Right ventricle myocardium superior (tissue), 1 donor: ENCODE measurements around the gene ZNF622. TPM values are rescaled to one million over a fixed set of nuclear protein-coding genes. Genes with fewer than 3 reads are reported as not detected.

Source experiments
- ATAC-seq: fragments of 200-7000 bp; cut with Tn5 transposase; one replicate; pipeline ENCODE4 v1.9.1; 2020; ENCODE audit warnings: mild to moderate bottlenecking; ENCODE audit not compliant: poor library complexity
- DNase-seq: peaks from one replicate; pipeline ENCODE4 v3.0.0-alpha.2; 2020
- intact Hi-C: fragments of 100-400 bp; cut with DNase I; formaldehyde crosslinking; loops from one replicate; pipeline ENCODE4 v1.11.2; 2022
- long read RNA-seq: library from polyadenylated mRNA; unstranded; transcript quantifications from one replicate; pipeline ENCODE4 v2.0.0, GENCODE V29; 2021
- total RNA-seq: library from RNA; stranded (reverse); fragmentation: NEBNext Ultra II Directional; extraction: Animal tissue kit (Norgen Biotek cat#: 25700); gene quantifications from one replicate; pipeline ENCODE4 v1.2.1, GENCODE V29; 2021
- donor health status: DM: no; HTN: yes; CAD: no; lungs with severe emphysema.

The ZNF622 gene
- total RNA-seq, result 51.7 TPM
- long read RNA-seq, transcript ZNF622-201 (6 exons, 1,699 nt), result major isoform, 164 of 170 reads
- long read RNA-seq, partial matches to known transcripts, result 2 of 170 reads
- long read RNA-seq, other reads (novel, unspliced or antisense), result 4 of 170 reads

- ATAC-seq (peak; percentile 91), DNase-seq (peak; percentile 95)
- intact Hi-C loops, result no loop called here
Measured at GRCh38 chr5:16465544-16466432, at the start of gene ZNF622. TSS of gene ZNF622 (minus strand) at chr5:16465800. CDS start at chr5:16465665, 135 bp downstream.

DNA sequence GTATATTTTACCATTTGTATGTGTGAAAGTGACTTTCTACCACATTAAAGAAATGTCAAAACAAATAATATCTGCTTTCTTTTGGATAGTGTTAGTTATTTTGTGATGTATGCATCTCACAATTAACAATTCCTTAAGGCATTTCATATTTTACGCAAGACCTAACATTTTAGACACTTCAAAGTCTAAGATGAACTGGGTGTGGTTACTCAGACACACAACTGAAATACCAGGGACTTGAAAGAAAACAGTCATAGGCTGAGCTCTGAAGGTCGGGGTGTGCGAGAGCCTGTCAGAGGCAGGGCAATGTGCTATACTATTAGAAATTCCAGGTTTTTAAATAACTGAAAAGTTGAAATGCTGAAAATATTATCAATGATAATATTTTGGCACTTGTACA, 44.5 kb upstream of the ZNF622 start:
- DNase-seq, result no peak
- intact Hi-C loops, result no loop called here
- no peak for ATAC-seq

- ATAC-seq (peak; percentile 87), DNase-seq (peak; percentile 86)
- intact Hi-C loops, result loop anchor here (5.0 kb wide), 1 partner anchor 33 kb away; no protein-coding TSS in a partner anchor
Measured at GRCh38 chr5:16508730-16509531, 43.3 kb upstream of the ZNF622 start.

- ATAC-seq (no peak), DNase-seq (no peak)
- intact Hi-C loops, result loop anchor here (5.0 kb wide), 1 partner anchor 35 kb away; no protein-coding TSS in a partner anchor
Measured at GRCh38 chr5:16507716-16508115, 42.1 kb upstream of the ZNF622 start.

DNA sequence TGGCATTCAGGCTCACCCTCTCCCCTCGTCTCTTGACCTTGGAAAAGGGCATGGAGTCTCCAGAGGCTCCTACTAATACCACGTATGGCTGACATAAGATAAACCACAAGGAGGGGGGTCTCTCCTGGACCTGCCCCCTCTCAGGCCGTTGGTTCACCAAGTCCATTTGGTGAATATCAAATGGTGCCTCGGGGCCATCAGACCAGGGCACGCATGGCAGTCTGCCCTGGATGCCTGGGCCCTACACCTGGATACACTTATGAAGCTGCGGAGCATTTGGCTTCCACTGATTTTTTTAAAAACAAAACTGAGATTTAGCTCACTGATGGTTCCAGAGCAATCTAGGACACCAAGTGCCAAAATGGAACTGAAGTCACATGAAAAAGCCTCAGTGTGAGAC, 40.3 kb upstream of the ZNF622 start:
- DNase-seq (peak; percentile 54), ATAC-seq (peak; percentile 5)
- intact Hi-C loops, result loop anchor here (5.0 kb wide), 1 partner anchor 36 kb away; no protein-coding TSS in a partner anchor

DNA sequence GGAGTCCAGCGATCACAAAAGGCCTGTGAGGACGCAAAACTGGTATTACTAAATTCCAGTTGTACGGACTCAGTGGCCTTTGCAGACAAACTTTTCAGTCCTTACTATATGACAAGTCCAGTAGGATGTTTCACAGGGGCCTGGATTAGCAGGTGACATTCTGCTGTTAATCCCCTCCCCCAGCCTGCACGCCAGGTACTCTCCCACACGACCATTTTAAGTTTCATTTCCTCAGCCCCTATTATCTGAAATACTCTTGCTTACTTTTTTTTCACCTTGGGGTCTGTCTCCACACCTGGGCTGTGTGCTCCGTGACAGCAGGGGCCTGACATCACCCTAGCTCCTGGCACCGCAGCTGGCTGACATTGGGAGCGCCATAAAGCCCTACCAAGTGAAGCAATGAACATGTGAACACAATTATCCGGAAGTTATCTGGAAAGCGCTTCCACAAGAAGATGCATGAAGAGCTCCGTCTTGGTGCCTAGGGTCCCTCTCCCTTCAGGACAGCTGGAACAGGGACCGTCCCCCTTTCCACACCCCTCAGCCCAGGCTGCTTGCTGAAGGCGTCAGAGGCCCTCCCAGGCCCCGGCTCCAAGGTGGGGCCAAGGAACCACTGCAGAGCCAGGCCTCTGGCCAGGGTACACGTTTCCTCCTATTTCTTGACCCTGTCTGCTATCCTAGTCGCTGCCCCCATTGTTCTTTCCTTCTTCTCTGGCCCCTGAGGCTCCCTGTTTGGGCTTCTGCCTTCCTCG, 39.7 kb upstream of the ZNF622 start:
- DNase-seq (no peak), ATAC-seq (peak; percentile 23)
- intact Hi-C loops, result loop anchor here (5.0 kb wide), 1 partner anchor 37 kb away; no protein-coding TSS in a partner anchor

DNA sequence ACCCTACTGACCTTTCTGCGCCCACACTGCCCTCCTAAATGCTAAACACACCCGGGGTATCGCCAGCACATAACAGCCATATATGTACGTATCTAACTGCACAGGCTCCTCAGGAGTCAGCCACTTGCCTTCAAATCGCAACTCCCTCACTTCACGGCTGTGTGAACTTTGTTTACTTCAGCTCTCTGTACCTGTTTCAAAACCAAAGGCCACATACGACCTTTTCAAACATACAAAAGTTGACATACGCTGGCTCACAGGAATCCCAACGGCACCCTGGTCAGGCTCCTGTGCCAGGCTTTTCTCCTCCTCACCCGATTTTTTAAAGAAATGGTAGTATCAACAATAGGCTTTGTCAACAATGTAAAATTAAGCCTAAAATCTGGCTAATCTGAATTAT, 39.0 kb upstream of the ZNF622 start:
- ATAC-seq, result no peak
- no peak for DNase-seq
- intact Hi-C loops, result no loop called here

DNA sequence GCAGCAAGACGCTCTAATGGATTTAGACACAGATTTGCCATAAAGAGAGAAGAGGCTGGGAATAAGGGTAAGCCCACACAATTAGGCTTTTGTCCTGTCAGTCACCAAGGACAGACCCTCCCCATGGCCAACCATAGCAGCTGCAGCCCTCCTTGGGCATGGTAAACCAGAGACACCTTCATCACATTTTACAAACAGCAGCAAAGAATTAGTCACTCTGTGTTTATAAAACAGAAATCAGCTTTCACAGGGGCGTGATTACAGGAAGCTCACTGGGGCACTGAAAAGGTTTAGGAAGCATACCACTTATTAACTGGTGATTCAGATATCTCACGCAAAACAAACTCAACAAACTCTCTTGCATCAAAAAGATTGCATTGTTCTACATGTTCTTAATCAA, 37.3 kb upstream of the ZNF622 start:
- ATAC-seq, result no peak
- DNase-seq, result no peak
- intact Hi-C loops, result no loop called here

GRCh38 chr5:16500024-16500423, 34.4 kb upstream of the ZNF622 start:
- ATAC-seq, result no peak
- no peak for DNase-seq
- intact Hi-C loops, result no loop called here

- intact Hi-C loops, result no loop called here
- no peak for ATAC-seq
- DNase-seq, result no peak
Measured at GRCh38 chr5:16497546-16497945, 31.9 kb upstream of the ZNF622 start.

DNA sequence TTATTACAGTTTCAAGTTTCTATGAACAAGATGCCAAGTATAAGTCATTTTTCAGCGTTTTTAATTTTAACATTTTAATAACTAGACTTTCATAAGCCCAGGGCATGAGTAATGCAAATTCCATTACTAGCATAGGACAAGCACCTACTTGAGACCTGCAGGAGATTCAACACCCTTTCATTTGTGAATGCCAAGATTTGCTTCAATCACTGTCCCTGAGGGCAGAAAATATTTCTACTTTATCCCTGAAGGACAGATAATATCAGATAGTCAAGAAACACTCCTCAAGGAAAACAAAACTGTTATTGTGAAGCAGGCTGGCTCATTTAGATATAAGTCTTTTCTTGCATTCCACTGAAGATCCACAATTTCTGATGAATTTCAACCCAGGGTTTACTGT, 27.7 kb upstream of the ZNF622 start:
- intact Hi-C loops, result loop anchor here (5.0 kb wide), 1 partner anchor 59 kb away; no protein-coding TSS in a partner anchor
- DNase-seq, result no peak
- no peak for ATAC-seq

DNA sequence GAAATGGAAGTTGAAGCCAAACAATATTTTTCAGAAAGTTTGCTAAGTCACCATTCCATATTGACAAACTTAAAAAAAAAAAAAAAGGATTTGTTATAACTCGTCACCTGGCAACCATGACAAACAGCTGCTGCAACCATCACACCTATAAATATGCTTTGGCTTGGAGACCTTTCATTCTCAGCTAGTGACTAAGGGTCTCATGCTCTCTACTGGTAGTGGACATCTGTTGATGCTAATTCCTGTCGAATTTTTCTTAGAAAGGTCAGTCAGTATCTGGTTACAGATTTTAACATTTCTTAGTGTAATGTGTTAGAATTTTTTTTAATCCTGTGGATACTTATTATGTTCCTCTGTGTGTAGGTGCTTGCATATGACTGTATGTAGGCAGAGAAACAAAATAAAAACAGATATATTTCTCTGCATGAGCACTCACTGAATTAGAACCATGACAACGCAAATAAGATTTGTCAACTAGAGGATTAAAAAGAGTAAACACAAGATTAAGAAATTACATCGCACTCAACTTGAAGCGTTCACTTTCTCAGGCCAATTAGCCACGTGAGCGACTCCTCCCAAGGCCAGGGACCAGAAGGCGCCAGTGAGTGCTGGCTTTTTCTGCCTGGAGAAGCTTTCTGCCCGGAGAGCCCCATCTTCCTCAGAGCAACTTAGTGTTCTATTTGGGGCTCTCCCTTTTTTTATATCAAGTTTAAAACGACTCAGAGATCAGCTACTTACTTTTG, 27.0 kb upstream of the ZNF622 start:
- intact Hi-C loops, result loop anchor here (5.0 kb wide), 1 partner anchor 60 kb away; no protein-coding TSS in a partner anchor
- ATAC-seq (peak; percentile 72), DNase-seq (peak; percentile 61)

- intact Hi-C loops, result loop anchor here (5.0 kb wide), 1 partner anchor 61 kb away; no protein-coding TSS in a partner anchor
- ATAC-seq, result peak; percentile 43
- DNase-seq, result no peak
Measured at GRCh38 chr5:16490911-16491310, 25.3 kb upstream of the ZNF622 start.

- intact Hi-C loops, result loop anchor here (5.0 to 10.0 kb wide), 2 partner anchors 178 to 285 kb away; no protein-coding TSS in a partner anchor
- DNase-seq (no peak), ATAC-seq (peak; percentile 77)
Measured at GRCh38 chr5:16489322-16489791, 23.8 kb upstream of the ZNF622 start.

- ATAC-seq (no peak), DNase-seq (no peak)
- intact Hi-C loops, result loop anchor here (5.0 to 10.0 kb wide), 2 partner anchors 180 to 287 kb away; no protein-coding TSS in a partner anchor
Measured at GRCh38 chr5:16487456-16487855, 21.9 kb upstream of the ZNF622 start.

DNA sequence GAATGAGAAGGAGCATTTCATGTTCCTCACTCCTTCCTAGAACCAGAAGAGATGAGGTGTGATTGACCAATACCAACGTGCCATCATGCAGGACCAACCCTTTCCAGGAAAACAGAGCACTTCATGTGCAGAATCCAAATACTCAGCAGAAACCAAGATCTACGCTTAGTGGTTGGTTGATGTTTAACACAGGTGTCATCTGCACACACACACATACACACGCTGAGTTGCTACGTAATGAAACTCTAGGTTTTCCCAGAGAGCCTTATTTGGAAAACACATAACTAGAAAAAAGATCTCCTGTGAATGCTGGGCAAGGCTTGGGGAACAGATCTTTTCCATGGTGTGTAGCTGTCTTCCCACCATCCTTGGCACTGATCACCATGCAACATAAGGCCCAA, 21.1 kb upstream of the ZNF622 start:
- no peak for DNase-seq
- ATAC-seq, result no peak
- intact Hi-C loops, result loop anchor here (5.0 to 10.0 kb wide), 2 partner anchors 181 to 288 kb away; no protein-coding TSS in a partner anchor

- ATAC-seq (no peak), DNase-seq (no peak)
- intact Hi-C loops, result loop anchor here (5.0 to 10.0 kb wide), 2 partner anchors 182 to 289 kb away; no protein-coding TSS in a partner anchor
Measured at GRCh38 chr5:16485656-16486055, 20.1 kb upstream of the ZNF622 start.
